ENCODE measurements around the gene SORL1-AS1.

SORL1-AS1 gene

GRCh38 chr11:121439759-121440158, 13.0 kb downstream of the SORL1-AS1 start:
- H3K4me3 ChIP-seq (ENCODE audit: low read depth, low read length): no peak overlapping the region
- TF ChIP-seq, protein P1, sequence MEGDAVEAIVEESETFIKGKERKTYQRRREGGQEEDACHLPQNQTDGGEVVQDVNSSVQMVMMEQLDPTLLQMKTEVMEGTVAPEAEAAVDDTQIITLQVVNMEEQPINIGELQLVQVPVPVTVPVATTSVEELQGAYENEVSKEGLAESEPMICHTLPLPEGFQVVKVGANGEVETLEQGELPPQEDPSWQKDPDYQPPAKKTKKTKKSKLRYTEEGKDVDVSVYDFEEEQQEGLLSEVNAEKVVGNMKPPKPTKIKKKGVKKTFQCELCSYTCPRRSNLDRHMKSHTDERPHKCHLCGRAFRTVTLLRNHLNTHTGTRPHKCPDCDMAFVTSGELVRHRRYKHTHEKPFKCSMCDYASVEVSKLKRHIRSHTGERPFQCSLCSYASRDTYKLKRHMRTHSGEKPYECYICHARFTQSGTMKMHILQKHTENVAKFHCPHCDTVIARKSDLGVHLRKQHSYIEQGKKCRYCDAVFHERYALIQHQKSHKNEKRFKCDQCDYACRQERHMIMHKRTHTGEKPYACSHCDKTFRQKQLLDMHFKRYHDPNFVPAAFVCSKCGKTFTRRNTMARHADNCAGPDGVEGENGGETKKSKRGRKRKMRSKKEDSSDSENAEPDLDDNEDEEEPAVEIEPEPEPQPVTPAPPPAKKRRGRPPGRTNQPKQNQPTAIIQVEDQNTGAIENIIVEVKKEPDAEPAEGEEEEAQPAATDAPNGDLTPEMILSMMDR (IDR thresholded peaks at IDR 0.05; ENCODE audit: insufficient read depth, low read depth, low read length): no peak
- DNase-seq (ENCODE audit: low read depth): no peak

DNA sequence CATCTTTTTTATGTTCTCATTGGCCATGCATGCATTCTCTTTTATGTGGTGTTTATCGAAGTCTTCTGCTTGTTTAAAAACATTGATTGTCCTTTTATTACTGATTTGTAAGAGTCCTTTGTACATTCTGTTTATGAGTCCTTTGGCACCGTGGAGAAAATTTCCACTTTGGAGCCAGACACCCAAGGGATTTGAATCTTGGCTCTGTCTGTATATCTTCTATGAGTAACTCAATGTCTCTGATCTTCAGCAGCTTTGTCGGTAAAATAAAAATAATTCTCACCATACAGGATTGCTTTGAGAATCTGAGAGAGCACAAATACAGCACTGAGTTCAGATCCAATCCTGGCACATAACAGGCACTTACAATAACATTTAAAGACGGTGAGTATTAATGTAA, 13.4 kb downstream of the SORL1-AS1 start:
- DNase-seq (ENCODE audit: low read depth): no peak
- TF ChIP-seq, protein P1 (IDR thresholded peaks at IDR 0.05; ENCODE audit: insufficient read depth, low read depth, low read length): no peak

GRCh38 chr11:121437686-121438078, 15.1 kb downstream of the SORL1-AS1 start:
- DNase-seq (ENCODE audit: low read depth): no peak
- TF ChIP-seq, protein P1 (IDR thresholded peaks at IDR 0.05; ENCODE audit: insufficient read depth, low read depth, low read length): no peak
- H3K4me3 ChIP-seq (ENCODE audit: low read depth, low read length): no peak overlapping the region

More for the DNA sequence above, 13.4 kb downstream of the SORL1-AS1 start:
- H3K4me3 ChIP-seq (ENCODE audit: low read depth, low read length): no peak overlapping the region

GRCh38 chr11:121437018-121437685, 15.6 kb downstream of the SORL1-AS1 start:
- TF ChIP-seq, protein P1 (IDR thresholded peaks at IDR 0.05; ENCODE audit: insufficient read depth, low read depth, low read length): no peak
- no peak overlapping the region for H3K4me3 ChIP-seq (ENCODE audit: low read depth, low read length)
- DNase-seq (ENCODE audit: low read depth): peak; percentile 17

GRCh38 chr11:121435551-121436511, 16.9 kb downstream of the SORL1-AS1 start:
- no peak overlapping the region for H3K4me3 ChIP-seq (ENCODE audit: low read depth, low read length)
- no peak for DNase-seq (ENCODE audit: low read depth)
- TF ChIP-seq, protein P1 (IDR thresholded peaks at IDR 0.05; ENCODE audit: insufficient read depth, low read depth, low read length): no peak

- H3K4me3 ChIP-seq (ENCODE audit: low read depth, low read length): no peak overlapping the region
- DNase-seq (ENCODE audit: low read depth): no peak
- TF ChIP-seq, protein P1 (IDR thresholded peaks at IDR 0.05; ENCODE audit: insufficient read depth, low read depth, low read length): no peak
Observed at GRCh38 chr11:121435132-121435531, 17.6 kb downstream of the SORL1-AS1 start.
